MM.1S (cell line): ENCODE results near the gene PDYN.

Source experiments
- DNase-seq: peaks from one replicate; pipeline ENCODE4 v3.0.0-alpha.2; 2015
- H2AFZ ChIP-seq: fragments of 300-600 bp; sonication (generic); 2 replicates; pipeline ENCODE4 v1.6.0; 2016; ENCODE audit warnings: antibody characterized with exemption, low read length
- H3F3A ChIP-seq: fragments of 300-600 bp; sonication (generic); 2 replicates; pipeline ENCODE4 v1.6.1; 2016; ENCODE audit warnings: mild to moderate bottlenecking, antibody characterized with exemption, low read length, moderate library complexity, mixed read lengths; ENCODE audit not compliant: insufficient read depth
- H3K27ac ChIP-seq: fragments of 300-600 bp; sonication (generic); 2 replicates; pipeline ENCODE4 v1.5.1; 2016; ENCODE audit warnings: mild to moderate bottlenecking, low read length
- H3K27me3 ChIP-seq: fragments of 300-600 bp; sonication (generic); replicated peaks from 2 replicates; pipeline ENCODE4 v1.6.0; 2016; ENCODE audit warnings: low read length; ENCODE audit not compliant: insufficient read depth
- H3K36me3 ChIP-seq: fragments of 300-600 bp; sonication (generic); replicated peaks from 2 replicates; pipeline ENCODE4 v1.6.1; 2016; ENCODE audit warnings: mild to moderate bottlenecking, low read length, mixed read lengths; ENCODE audit not compliant: insufficient read depth
- H3K4me1 ChIP-seq: fragments of 300-600 bp; sonication (generic); 2 replicates; pipeline ENCODE4 v1.6.1; 2016; ENCODE audit warnings: low read length, mixed read lengths
- H3K4me2 ChIP-seq: fragments of 300-600 bp; sonication (generic); 2 replicates; pipeline ENCODE4 v1.6.0; 2016; ENCODE audit warnings: low read depth, low read length
- H3K4me3 ChIP-seq: fragments of 300-600 bp; sonication (generic); 2 replicates; pipeline ENCODE4 v1.5.1; 2016; ENCODE audit warnings: low read length, mixed read lengths
- H3K79me2 ChIP-seq: fragments of 300-600 bp; sonication (generic); 2 replicates; pipeline ENCODE4 v1.6.1; 2016; ENCODE audit warnings: mixed run types, low read length, mixed read lengths
- H3K9ac ChIP-seq: fragments of 300-600 bp; sonication (generic); 2 replicates; pipeline ENCODE4 v1.6.1; 2016; ENCODE audit warnings: low read length, mixed read lengths
- H3K9me2 ChIP-seq: fragments of 300-600 bp; sonication (generic); replicated peaks from 2 replicates; pipeline ENCODE4 v1.6.1; 2016; ENCODE audit warnings: mild to moderate bottlenecking, low read length, mixed read lengths; ENCODE audit not compliant: insufficient read depth
- H3K9me3 ChIP-seq: fragments of 300-600 bp; sonication (generic); replicated peaks from 2 replicates; pipeline ENCODE4 v1.6.1; 2016; ENCODE audit warnings: mild to moderate bottlenecking, low read length, mixed read lengths; ENCODE audit not compliant: insufficient read depth
- H4K20me1 ChIP-seq: fragments of 300-600 bp; sonication (generic); 2 replicates; pipeline ENCODE4 v1.6.1; 2016; ENCODE audit warnings: mild to moderate bottlenecking, low read length, moderate library complexity, mixed read lengths; ENCODE audit not compliant: insufficient read depth
- CTCF ChIP-seq: fragments of 300-600 bp; sonication (generic); IDR thresholded peaks from 2 replicates; pipeline ENCODE4 v1.5.1; 2016; ENCODE audit warnings: antibody characterized with exemption, low read length, mixed read lengths
- EZH2 ChIP-seq: fragments of 300-600 bp; sonication (generic); optimal IDR thresholded peaks from 2 replicates; pipeline ENCODE3; 2017; ENCODE audit warnings: low read depth, mild to moderate bottlenecking, antibody characterized with exemption, low read length, mixed read lengths
- EZH2phosphoT487 ChIP-seq: fragments of 300-600 bp; sonication (generic); IDR thresholded peaks from 2 replicates; pipeline ENCODE4 v1.6.1; 2018; ENCODE audit warnings: antibody characterized with exemption, low read length

The PDYN gene

DNA sequence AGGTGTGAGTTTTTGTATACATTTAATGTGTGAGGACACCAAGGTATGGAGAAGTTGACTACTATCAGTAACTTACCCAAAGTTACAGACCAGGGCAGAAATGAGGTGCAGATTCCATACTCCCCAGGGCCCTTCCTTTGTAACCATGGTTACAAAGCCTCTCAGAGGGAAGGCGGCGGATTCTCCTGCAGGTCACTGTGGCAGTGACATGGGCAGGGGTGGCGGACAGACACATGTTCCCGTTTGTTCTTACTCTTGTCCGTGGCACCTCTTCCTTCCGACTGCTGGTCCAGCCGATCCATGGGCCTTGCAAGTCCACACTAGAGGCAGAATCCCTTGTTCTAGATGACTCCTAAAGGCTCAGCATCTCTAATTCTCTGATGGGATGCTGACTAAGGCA lies 43.0 kb downstream of the PDYN start:
- no peak overlapping the region for H3K9ac ChIP-seq
- H3K27me3 ChIP-seq, result no peaks in the 10 kb centered on the region
- peaks cover 15% of the 10 kb centered on the region; the same call in 1 of the 2 replicates for H3F3A ChIP-seq
- no peaks in the 10 kb centered on the region for H4K20me1 ChIP-seq
- no peak for TF ChIP-seq EZH2
- no peak for TF ChIP-seq CTCF
- no peak for TF ChIP-seq EZH2phosphoT487
- H3K27ac ChIP-seq, result no peak overlapping the region
- no peak overlapping the region for H3K4me2 ChIP-seq
- H3K79me2 ChIP-seq, result no peaks in the 10 kb centered on the region
- no peaks in the 10 kb centered on the region for H3K9me3 ChIP-seq
- DNase-seq, result no peak
- no peak overlapping the region for H2AFZ ChIP-seq
- no peak overlapping the region for H3K4me3 ChIP-seq
- H3K4me1 ChIP-seq, result peaks cover 20% of the 10 kb centered on the region
- H3K36me3 ChIP-seq, result no peaks in the 10 kb centered on the region
- no peaks in the 10 kb centered on the region for H3K9me2 ChIP-seq

GRCh38 chr20:1949347-1950100 lies 44.3 kb downstream of the PDYN start:
- Histone ChIP-seq H3K9me3 (no peaks in the 10 kb centered on the region), H4K20me1 (no peaks in the 10 kb centered on the region), H3K27me3 (no peaks in the 10 kb centered on the region), H3K4me2 (no peak overlapping the region), H3K79me2 (no peaks in the 10 kb centered on the region), H3K27ac (no peak overlapping the region), H3K9me2 (no peaks in the 10 kb centered on the region), H3K4me1 (peaks cover 20% of the 10 kb centered on the region), H2AFZ (no peak overlapping the region), H3K4me3 (no peak overlapping the region), H3F3A (peaks cover 15% of the 10 kb centered on the region; the same call in 1 of the 2 replicates), H3K9ac (no peak overlapping the region), H3K36me3 (no peaks in the 10 kb centered on the region)
- no peak for DNase-seq
- no peak for TF ChIP-seq EZH2

- no peak for TF ChIP-seq EZH2phosphoT487
- TF ChIP-seq CTCF, result no peak
- TF ChIP-seq EZH2, result no peak
- Histone ChIP-seq H3K79me2 (no peaks in the 10 kb centered on the region), H2AFZ (no peak overlapping the region), H3K36me3 (no peaks in the 10 kb centered on the region), H3F3A (peaks cover 5% of the 10 kb centered on the region; the same call in 1 of the 2 replicates), H3K27me3 (no peaks in the 10 kb centered on the region; the same call in 1 of the 2 replicates), H3K9ac (no peak overlapping the region), H3K4me1 (peaks cover 8% of the 10 kb centered on the region), H4K20me1 (no peaks in the 10 kb centered on the region), H3K9me2 (no peaks in the 10 kb centered on the region), H3K4me3 (no peak overlapping the region), H3K4me2 (no peak overlapping the region), H3K27ac (no peak overlapping the region), H3K9me3 (no peaks in the 10 kb centered on the region)
- no peak for DNase-seq
These were observed 46.4 kb downstream of the PDYN start for GRCh38 chr20:1947535-1947846.

GRCh38 chr20:1946762-1947534 lies 46.9 kb downstream of the PDYN start:
- TF ChIP-seq EZH2phosphoT487 (no peak), EZH2 (no peak), CTCF (no peak)
- Histone ChIP-seq H2AFZ (no peak overlapping the region), H3K4me2 (no peak overlapping the region), H3K36me3 (no peaks in the 10 kb centered on the region), H3K9me3 (no peaks in the 10 kb centered on the region), H3K27me3 (no peaks in the 10 kb centered on the region; the same call in 1 of the 2 replicates), H3K9ac (no peak overlapping the region), H3K9me2 (no peaks in the 10 kb centered on the region), H3K4me1 (peaks cover 3% of the 10 kb centered on the region), H3K4me3 (no peak overlapping the region), H4K20me1 (no peaks in the 10 kb centered on the region), H3K79me2 (no peaks in the 10 kb centered on the region), H3F3A (no peaks in the 10 kb centered on the region), H3K27ac (no peak overlapping the region)
- DNase-seq, result no peak
